ENCODE data around the gene IDUA. TPM values are rescaled to one million over a fixed set of nuclear protein-coding genes. Genes with fewer than 3 reads are reported as not detected.

The IDUA gene
- total and polyA plus RNA-seq, 2 experiments from 2014 or later = 26.4 to 30.7 TPM

- Histone ChIP-seq H3K9me2 (ENCODE audit: insufficient read depth) (no peaks in the 10 kb centered on the region), H3K79me2 (ENCODE audit: insufficient read depth) (no peaks in the 10 kb centered on the region), H2AFZ (no peak overlapping the region), H3K27me3 (replicated peaks; ENCODE audit: insufficient read depth) (no peaks in the 10 kb centered on the region), H3K4me2 (ENCODE audit: unreplicated experiment) (no peak overlapping the region), H3K36me3 (ENCODE audit: low read depth) (no peaks in the 10 kb centered on the region), H3K4me1 (ENCODE audit: insufficient read depth) (no peaks in the 10 kb centered on the region), H3K9me3 (ENCODE audit: low read depth) (no peaks in the 10 kb centered on the region), H3F3A (ENCODE audit: insufficient read depth) (no peaks in the 10 kb centered on the region), H3K4me3 (no peak overlapping the region), H4K20me1 (ENCODE audit: insufficient read depth) (no peaks in the 10 kb centered on the region), H3K27ac (no peak overlapping the region), H3K9ac (no peak overlapping the region)
- in situ Hi-C loops (cut with MboI) = no loop called here
- WGBS, 2 experiments (ENCODE audit: low coverage in 1 of 2, low lambda C conversion rate in 2 of 2, missing lambda C conversion rate in 2 of 2) = 95 to 96% methylated on average over 38 to 39 of the region's 39 CpGs
- no peak for TF ChIP-seq EZH2 (IDR thresholded peaks at IDR 0.05; ENCODE audit: insufficient read depth, poor library complexity, severe bottlenecking)
- no peak for TF ChIP-seq EZH2phosphoT487 (IDR thresholded peaks at IDR 0.05; ENCODE audit: insufficient read depth, low read depth)
- no peak for DNase-seq
These were observed 23.3 kb upstream of the IDUA start for GRCh38 chr4:963276-964225.

GRCh38 chr4:964346-965025, 22.4 kb upstream of the IDUA start:
- WGBS, 2 experiments (ENCODE audit: low coverage in 1 of 2, low lambda C conversion rate in 2 of 2, missing lambda C conversion rate in 2 of 2) = 88 to 93% methylated on average over 17 to 18 of the region's 23 CpGs
- TF ChIP-seq EZH2 (IDR thresholded peaks at IDR 0.05; ENCODE audit: insufficient read depth, poor library complexity, severe bottlenecking) (no peak), EZH2phosphoT487 (IDR thresholded peaks at IDR 0.05; ENCODE audit: insufficient read depth, low read depth) (no peak)
- Histone ChIP-seq H3K9me2 (ENCODE audit: insufficient read depth) (no peaks in the 10 kb centered on the region), H2AFZ (no peak overlapping the region), H3K4me2 (ENCODE audit: unreplicated experiment) (no peak overlapping the region), H3K36me3 (ENCODE audit: low read depth) (no peaks in the 10 kb centered on the region), H3F3A (ENCODE audit: insufficient read depth) (no peaks in the 10 kb centered on the region), H3K9ac (no peak overlapping the region), H3K4me3 (no peak overlapping the region), H3K27me3 (replicated peaks; ENCODE audit: insufficient read depth) (no peaks in the 10 kb centered on the region), H3K4me1 (ENCODE audit: insufficient read depth) (no peaks in the 10 kb centered on the region), H4K20me1 (ENCODE audit: insufficient read depth) (no peaks in the 10 kb centered on the region), H3K27ac (no peak overlapping the region), H3K9me3 (ENCODE audit: low read depth) (no peaks in the 10 kb centered on the region), H3K79me2 (ENCODE audit: insufficient read depth) (no peaks in the 10 kb centered on the region)
- no peak for DNase-seq
- in situ Hi-C loops (cut with MboI) = no loop called here

- TF ChIP-seq EZH2 (IDR thresholded peaks at IDR 0.05; ENCODE audit: insufficient read depth, poor library complexity, severe bottlenecking) = no peak
- TF ChIP-seq EZH2phosphoT487 (IDR thresholded peaks at IDR 0.05; ENCODE audit: insufficient read depth, low read depth) = no peak
- 93 to 94% methylated on average over 26 of the region's 26 CpGs for WGBS, 2 experiments (ENCODE audit: low coverage in 1 of 2, low lambda C conversion rate in 2 of 2, missing lambda C conversion rate in 2 of 2)
- H2AFZ ChIP-seq = no peak overlapping the region
- H4K20me1 ChIP-seq (ENCODE audit: insufficient read depth) = no peaks in the 10 kb centered on the region
- H3K9me3 ChIP-seq (ENCODE audit: low read depth) = no peaks in the 10 kb centered on the region
- in situ Hi-C loops (cut with MboI) = no loop called here
- no peak for DNase-seq
- H3K27ac ChIP-seq = no peak overlapping the region
- no peak overlapping the region for H3K9ac ChIP-seq
- no peaks in the 10 kb centered on the region for H3K9me2 ChIP-seq (ENCODE audit: insufficient read depth)
- H3K4me1 ChIP-seq (ENCODE audit: insufficient read depth) = no peaks in the 10 kb centered on the region
- no peaks in the 10 kb centered on the region for H3K27me3 ChIP-seq (replicated peaks; ENCODE audit: insufficient read depth)
- H3K4me2 ChIP-seq (ENCODE audit: unreplicated experiment) = no peak overlapping the region
- no peaks in the 10 kb centered on the region for H3K79me2 ChIP-seq (ENCODE audit: insufficient read depth)
- no peaks in the 10 kb centered on the region for H3K36me3 ChIP-seq (ENCODE audit: low read depth)
- H3K4me3 ChIP-seq = no peak overlapping the region
- H3F3A ChIP-seq (ENCODE audit: insufficient read depth) = no peaks in the 10 kb centered on the region
These were observed 21.6 kb upstream of the IDUA start for GRCh38 chr4:965048-965765.

GRCh38 chr4:965766-966134, 21.1 kb upstream of the IDUA start:
- H3K4me3 ChIP-seq = no peak overlapping the region
- no peaks in the 10 kb centered on the region for H3K9me3 ChIP-seq (ENCODE audit: low read depth)

More at GRCh38 chr4:965766-966134, 21.1 kb upstream of the IDUA start:
- WGBS, 2 experiments (ENCODE audit: low coverage in 1 of 2, low lambda C conversion rate in 2 of 2, missing lambda C conversion rate in 2 of 2) = 87 to 92% methylated on average over 21 of the region's 21 CpGs
- no peak overlapping the region for H3K4me2 ChIP-seq (ENCODE audit: unreplicated experiment)
- no peak for DNase-seq
- no peaks in the 10 kb centered on the region for H3K79me2 ChIP-seq (ENCODE audit: insufficient read depth)
- in situ Hi-C loops (cut with MboI) = no loop called here
- no peaks in the 10 kb centered on the region for H3K36me3 ChIP-seq (ENCODE audit: low read depth)
- no peak overlapping the region for H3K27ac ChIP-seq
- H3K27me3 ChIP-seq (replicated peaks; ENCODE audit: insufficient read depth) = no peaks in the 10 kb centered on the region
- H3F3A ChIP-seq (ENCODE audit: insufficient read depth) = no peaks in the 10 kb centered on the region
- no peaks in the 10 kb centered on the region for H3K9me2 ChIP-seq (ENCODE audit: insufficient read depth)
- no peaks in the 10 kb centered on the region for H3K4me1 ChIP-seq (ENCODE audit: insufficient read depth)
- no peaks in the 10 kb centered on the region for H4K20me1 ChIP-seq (ENCODE audit: insufficient read depth)
- no peak overlapping the region for H3K9ac ChIP-seq
- no peak for TF ChIP-seq EZH2phosphoT487 (IDR thresholded peaks at IDR 0.05; ENCODE audit: insufficient read depth, low read depth)
- no peak for TF ChIP-seq EZH2 (IDR thresholded peaks at IDR 0.05; ENCODE audit: insufficient read depth, poor library complexity, severe bottlenecking)
- no peak overlapping the region for H2AFZ ChIP-seq
